HepG2 (cell line): Measurements from ENCODE around the gene MAPK8IP1. TPM values are rescaled to one million over a fixed set of nuclear protein-coding genes. Genes with fewer than 3 reads are reported as not detected.
A peak's percentile ranks its signal among the peaks of the same experiment; 100 is the strongest.

Experiments
- ATAC-seq: fragments of 200-7000 bp; cut with Tn5 transposase; 3 replicates; pipeline ENCODE4 v1.9.1; 2020; ENCODE audit warnings: mild to moderate bottlenecking, moderate library complexity
- BruUV-seq: library from RNA; stranded (reverse); fragments of 400-500 nt; replicated peaks from 2 replicates; lab custom pipeline; 2021; lab: Mats Ljungman, UMichigan
- CTCF ChIA-PET: fragments of 300-600 bp; formaldehyde crosslinking; extraction: SDS; loops from one replicate; lab custom pipeline; 2021; ENCODE audit warnings: low total read pairs, inconsistent platforms, low intra/inter-chr PET ratio; lab: Yijun Ruan, JAX
- POLR2A ChIA-PET: fragments of 350-600 bp; sonication (Branson Sonifier 250); formaldehyde crosslinking; loops from one replicate; lab custom pipeline; 2020; ENCODE audit warnings: antibody characterized with exemption, inconsistent platforms; lab: Yijun Ruan, JAX
- DNase-seq: peaks from one replicate; pipeline ENCODE4 v3.0.0-alpha.2; 2015; ENCODE audit warnings: low spot score
- FAIRE-seq: peaks from 3 replicates; lab custom pipeline; 2011; peaks lifted over from hg19 to GRCh38; lab: Jason Lieb, UNC
- H2AFZ ChIP-seq: one replicate; pipeline ENCODE4 v1.6.1; 2011; ENCODE audit warnings: low read length, inconsistent platforms
- H3K27ac ChIP-seq: fragments of 300-600 bp; 3 replicates; pipeline ENCODE4 v1.8.0; 2011; ENCODE audit warnings: mixed run types, mild to moderate bottlenecking, mixed read lengths, low read length, inconsistent platforms; ENCODE audit not compliant: insufficient read depth; ENCODE audit errors: extremely low read length
- H3K27me3 ChIP-seq, 2 experiments: fragments of 200-600 bp in 1 of 2; 2 replicates in 1 of 2; 3 replicates in 1 of 2; pipeline versions ENCODE4 v1.6.0 to v1.8.0; 2011; ENCODE audit warnings: low read length in 2 of 2, mild to moderate bottlenecking in 2 of 2, moderate library complexity in 2 of 2, inconsistent platforms in 1 of 2; ENCODE audit not compliant: insufficient read depth in 2 of 2, control insufficient read depth in 1 of 2
- H3K36me3 ChIP-seq, 2 experiments: fragments of 200-600 bp in 1 of 2; replicated peaks in 1 of 2; 2 replicates in 1 of 2; 3 replicates in 1 of 2; pipeline versions ENCODE4 v1.5.1 to v1.8.0; 2011; ENCODE audit warnings: low read length in 2 of 2, inconsistent platforms in 1 of 2; ENCODE audit not compliant: insufficient read depth in 2 of 2, control insufficient read depth in 1 of 2
- H3K4me1 ChIP-seq: 2 replicates; pipeline ENCODE4 v1.5.1; 2012; ENCODE audit warnings: low read length, inconsistent platforms; ENCODE audit not compliant: insufficient read depth
- H3K4me2 ChIP-seq: 2 replicates; pipeline ENCODE4 v1.6.0; 2011; ENCODE audit warnings: low read depth, low read length, inconsistent platforms
- H3K4me3 ChIP-seq, 3 experiments: fragments of 200-600 bp in 1 of 3; sonication (generic), shearing (Covaris generic) in 1 of 3; replicated peaks in 1 of 3; 2 replicates each; pipeline ENCODE4 v1.5.1; 2011 to 2016; ENCODE audit warnings: low read length in 3 of 3, inconsistent platforms in 2 of 3, low read depth in 2 of 3, mild to moderate bottlenecking in 2 of 3, control low read depth in 1 of 3, mixed read lengths in 1 of 3; ENCODE audit not compliant: insufficient read depth in 1 of 3
- H3K79me2 ChIP-seq: one replicate; pipeline ENCODE4 v1.6.1; 2011; ENCODE audit warnings: low read length, inconsistent platforms; ENCODE audit not compliant: insufficient read depth
- H3K9ac ChIP-seq: 2 replicates; pipeline ENCODE4 v1.6.0; 2011; ENCODE audit warnings: mild to moderate bottlenecking, low read depth, low read length, inconsistent platforms; ENCODE audit not compliant: insufficient read depth
- H3K9me3 ChIP-seq: 2 replicates; pipeline ENCODE4 v1.5.1; 2012; ENCODE audit warnings: mild to moderate bottlenecking, low read length
- H4K20me1 ChIP-seq: 2 replicates; pipeline ENCODE4 v1.6.0; 2011; ENCODE audit warnings: inconsistent platforms, mild to moderate bottlenecking, low read length, moderate library complexity; ENCODE audit not compliant: insufficient read depth
- MNT ChIP-seq: fragments of 450-650 bp; IDR thresholded peaks from 2 replicates; pipeline ENCODE4 v1.6.1; 2016
- ZNF362 ChIP-seq: sonication (generic); formaldehyde crosslinking; IDR thresholded peaks from 2 replicates; pipeline ENCODE4 v1.4.0; 2020; ENCODE audit warnings: missing genetic modification reagents, mild to moderate bottlenecking, borderline replicate concordance
- WGBS: methylation state at CpG from one replicate; pipeline ENCODE4 v1.1.6; 2017; ENCODE audit warnings: low lambda C conversion rate; 5-methylcytosine and 5-hydroxymethylcytosine counted together
- in situ Hi-C: cut with HindIII; loops from 2 replicates; pipeline ENCODE4 v1.10.0; 2017; ENCODE audit warnings: low pct_unique_long_range_greater_than_20kb; ENCODE audit not compliant: extremely low pct_ligation_motif_present
- intact Hi-C: fragments of 100-400 bp; cut with micrococcal nuclease; formaldehyde crosslinking; loops from one replicate; pipeline ENCODE4 v1.10.0; 2022; ENCODE audit not compliant: unreplicated experiment
- polyA plus RNA-seq, 8 experiments: library from polyadenylated mRNA; depleted of rRNA in 3 of 8; stranded (reverse) in 7 of 8; unstranded in 1 of 8; fragments of >200 nt; fragmentation: Illumina TruSeq in 4 of 8; extraction: Trizol in 4 of 8; gene quantifications; 2 replicates each; pipeline versions ENCODE4 v1.2.1 to v1.2.3, GENCODE V29; 2011 to 2016; ENCODE audit warnings: low read depth in 4 of 8, missing spikeins in 1 of 8, mixed read lengths in 1 of 8; ENCODE audit not compliant: insufficient read depth in 1 of 8
- total RNA-seq, 5 experiments: library from RNA; depleted of rRNA; stranded (reverse); fragments of >200 nt; fragmentation: Illumina TruSeq; extraction: Trizol; gene quantifications; 2 replicates each; pipeline ENCODE4 v1.2.3, GENCODE V29; 2016; ENCODE audit warnings: low read depth in 1 of 5

Gene MAPK8IP1
- total and polyA plus RNA-seq, 2 of the 13 experiments (the other 11 are each of a cell fraction or from before 2014, with no cell fraction given) = 2.2 to 4.2 TPM

- H3K27ac ChIP-seq = no peak overlapping the region
- ATAC-seq (no peak), DNase-seq (no peak), FAIRE-seq (no peak)
- no peaks in the 10 kb centered on the region for H3K36me3 ChIP-seq
- no peaks in the 10 kb centered on the region for H4K20me1 ChIP-seq
- H3K9ac ChIP-seq = no peak overlapping the region
- BruUV-seq = no TSS peak
- peaks cover 0 to 15% of the 10 kb centered on the region in 2 experiments; a peak in 2 of 5 replicates for H3K27me3 ChIP-seq
- no peak overlapping the region for H3K4me2 ChIP-seq
- WGBS = 53% methylated on average over 5 of the region's 6 CpGs
- in situ Hi-C loops (no loop called here), intact Hi-C loops (no loop called here)
- ChIA-PET CTCF (no interaction called here), POLR2A (no interaction called here)
- H3K9me3 ChIP-seq = no peaks in the 10 kb centered on the region
- H3K4me3 ChIP-seq = no peak overlapping the region
- H3K79me2 ChIP-seq = no peaks in the 10 kb centered on the region
- TF ChIP-seq ZNF362 (CRISPR knock-in tag) (no peak), MNT (peak; percentile 78)
- H2AFZ ChIP-seq = no peak overlapping the region
- H3K4me1 ChIP-seq = peaks cover 36% of the 10 kb centered on the region
Observed at GRCh38 chr11:45894555-45895247, 9.2 kb downstream of the MAPK8IP1 start.
